NCI-H2196 treated with DMSO at 0.1 percent for 48 hours (cell line): Measurements from ENCODE around the gene SSNA1.

Experiments
- DNase-seq: peaks from one replicate; lab custom pipeline; 2025; ENCODE audit not compliant: unreplicated experiment; lab: John Stamatoyannopoulos, UW

Gene SSNA1

GRCh38 chr9:137152844-137153405 is 35.6 kb upstream of the SSNA1 start:
- DNase-seq: no peak

GRCh38 chr9:137156567-137157375 is 31.7 kb upstream of the SSNA1 start:
- no peak for DNase-seq

GRCh38 chr9:137157618-137158415 is 30.7 kb upstream of the SSNA1 start:
- DNase-seq: no peak

- DNase-seq: peak; percentile 14
These were observed 29.9 kb upstream of the SSNA1 start for GRCh38 chr9:137158625-137159024.

- no peak for DNase-seq
These were observed 29.1 kb upstream of the SSNA1 start for GRCh38 chr9:137159105-137160053.

- DNase-seq: no peak
These were observed 28.4 kb upstream of the SSNA1 start for GRCh38 chr9:137160054-137160425.

GRCh38 chr9:137160716-137161557 is 27.5 kb upstream of the SSNA1 start:
- DNase-seq: no peak

GRCh38 chr9:137161558-137162486 is 26.7 kb upstream of the SSNA1 start:
- DNase-seq: no peak

GRCh38 chr9:137162505-137163364 is 25.7 kb upstream of the SSNA1 start:
- DNase-seq: no peak

GRCh38 chr9:137163365-137163715 is 25.1 kb upstream of the SSNA1 start:
- DNase-seq: no peak

GRCh38 chr9:137163805-137164204 is 24.7 kb upstream of the SSNA1 start:
- DNase-seq: no peak

GRCh38 chr9:137164370-137165249 is 23.9 kb upstream of the SSNA1 start:
- DNase-seq: no peak

GRCh38 chr9:137165250-137165836 is 23.1 kb upstream of the SSNA1 start:
- DNase-seq: no peak

- no peak for DNase-seq
These were observed 21.9 kb upstream of the SSNA1 start for GRCh38 chr9:137166380-137167229.

GRCh38 chr9:137167277-137167746 is 21.2 kb upstream of the SSNA1 start:
- DNase-seq: no peak
